ENCODE data around the gene ZNF580.

Gene ZNF580

DNA sequence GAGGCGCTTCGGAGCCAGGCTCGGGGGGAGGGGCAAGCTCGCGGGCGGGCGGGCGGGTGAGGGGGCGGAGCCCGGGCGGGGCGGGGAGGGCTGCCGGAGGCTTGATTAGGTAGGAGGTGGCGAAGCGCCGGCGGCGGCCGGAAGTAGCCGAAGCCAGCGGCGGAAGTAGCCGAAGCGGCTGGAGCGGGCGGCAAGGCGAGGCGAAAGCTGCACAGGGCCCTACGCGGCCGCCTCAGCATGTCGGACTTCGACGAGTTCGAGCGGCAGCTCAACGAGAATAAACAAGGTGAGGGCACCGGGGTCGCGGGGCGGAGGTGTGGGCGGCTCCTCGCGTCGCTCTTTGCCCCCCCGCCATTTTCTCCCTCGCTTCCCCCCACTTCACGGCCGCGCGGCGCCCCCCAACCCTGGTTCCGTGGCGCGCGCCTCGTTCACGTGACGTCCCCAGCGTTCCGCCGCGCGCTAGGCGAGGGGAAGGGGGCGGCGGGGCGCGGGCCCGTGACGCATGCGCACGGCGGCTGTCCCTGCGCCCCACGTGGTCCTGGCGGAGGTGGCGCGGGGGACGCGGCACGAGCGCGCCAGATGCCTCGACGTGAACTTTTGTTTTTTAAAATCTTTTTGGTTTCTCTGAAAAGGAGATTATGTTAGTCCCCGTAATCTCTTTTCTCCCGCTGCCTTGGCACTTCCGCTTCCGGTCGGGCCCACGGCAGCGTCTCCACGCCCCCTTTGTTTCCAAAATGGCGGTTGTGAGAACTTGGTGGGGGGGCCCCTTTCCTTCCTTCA, 14.3 kb downstream of the ZNF580 start, which contains the start of gene U2AF2 (continued):
- TF ChIP-seq, protein P1, sequence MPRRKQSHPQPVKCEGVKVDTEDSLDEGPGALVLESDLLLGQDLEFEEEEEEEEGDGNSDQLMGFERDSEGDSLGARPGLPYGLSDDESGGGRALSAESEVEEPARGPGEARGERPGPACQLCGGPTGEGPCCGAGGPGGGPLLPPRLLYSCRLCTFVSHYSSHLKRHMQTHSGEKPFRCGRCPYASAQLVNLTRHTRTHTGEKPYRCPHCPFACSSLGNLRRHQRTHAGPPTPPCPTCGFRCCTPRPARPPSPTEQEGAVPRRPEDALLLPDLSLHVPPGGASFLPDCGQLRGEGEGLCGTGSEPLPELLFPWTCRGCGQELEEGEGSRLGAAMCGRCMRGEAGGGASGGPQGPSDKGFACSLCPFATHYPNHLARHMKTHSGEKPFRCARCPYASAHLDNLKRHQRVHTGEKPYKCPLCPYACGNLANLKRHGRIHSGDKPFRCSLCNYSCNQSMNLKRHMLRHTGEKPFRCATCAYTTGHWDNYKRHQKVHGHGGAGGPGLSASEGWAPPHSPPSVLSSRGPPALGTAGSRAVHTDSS (tag by site-specific recombination; IDR thresholded peaks at IDR 0.05), result no peak
- TF ChIP-seq SP3 (tag by site-specific recombination; IDR thresholded peaks at IDR 0.05), result peak; percentile 50; the same call in 1 of the 2 replicates
- TF ChIP-seq SP7 (tag by site-specific recombination; IDR thresholded peaks at IDR 0.05), result peak; percentile 73
- no peak for TF ChIP-seq ZNF341 (tag by site-specific recombination; IDR thresholded peaks at IDR 0.05; ENCODE audit: low read depth)
- TF ChIP-seq, protein P2, sequence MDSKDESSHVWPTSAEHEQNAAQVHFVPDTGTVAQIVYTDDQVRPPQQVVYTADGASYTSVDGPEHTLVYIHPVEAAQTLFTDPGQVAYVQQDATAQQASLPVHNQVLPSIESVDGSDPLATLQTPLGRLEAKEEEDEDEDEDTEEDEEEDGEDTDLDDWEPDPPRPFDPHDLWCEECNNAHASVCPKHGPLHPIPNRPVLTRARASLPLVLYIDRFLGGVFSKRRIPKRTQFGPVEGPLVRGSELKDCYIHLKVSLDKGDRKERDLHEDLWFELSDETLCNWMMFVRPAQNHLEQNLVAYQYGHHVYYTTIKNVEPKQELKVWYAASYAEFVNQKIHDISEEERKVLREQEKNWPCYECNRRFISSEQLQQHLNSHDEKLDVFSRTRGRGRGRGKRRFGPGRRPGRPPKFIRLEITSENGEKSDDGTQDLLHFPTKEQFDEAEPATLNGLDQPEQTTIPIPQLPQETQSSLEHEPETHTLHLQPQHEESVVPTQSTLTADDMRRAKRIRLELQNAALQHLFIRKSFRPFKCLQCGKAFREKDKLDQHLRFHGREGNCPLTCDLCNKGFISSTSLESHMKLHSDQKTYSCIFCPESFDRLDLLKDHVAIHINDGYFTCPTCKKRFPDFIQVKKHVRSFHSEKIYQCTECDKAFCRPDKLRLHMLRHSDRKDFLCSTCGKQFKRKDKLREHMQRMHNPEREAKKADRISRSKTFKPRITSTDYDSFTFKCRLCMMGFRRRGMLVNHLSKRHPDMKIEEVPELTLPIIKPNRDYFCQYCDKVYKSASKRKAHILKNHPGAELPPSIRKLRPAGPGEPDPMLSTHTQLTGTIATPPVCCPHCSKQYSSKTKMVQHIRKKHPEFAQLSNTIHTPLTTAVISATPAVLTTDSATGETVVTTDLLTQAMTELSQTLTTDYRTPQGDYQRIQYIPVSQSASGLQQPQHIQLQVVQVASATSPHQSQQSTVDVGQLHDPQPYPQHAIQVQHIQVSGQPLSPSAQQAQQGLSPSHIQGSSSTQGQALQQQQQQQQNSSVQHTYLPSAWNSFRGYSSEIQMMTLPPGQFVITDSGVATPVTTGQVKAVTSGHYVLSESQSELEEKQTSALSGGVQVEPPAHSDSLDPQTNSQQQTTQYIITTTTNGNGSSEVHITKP (tag by site-specific recombination; IDR thresholded peaks at IDR 0.05), result peak; percentile 76; the same call in 1 of the 2 replicates
- peak; percentile 85 for TF ChIP-seq KLF9 (tag by site-specific recombination; IDR thresholded peaks at IDR 0.05; ENCODE audit: low read depth)
- no peak for TF ChIP-seq ZNF707 (tag by site-specific recombination; IDR thresholded peaks at IDR 0.05)
- TF ChIP-seq ZNF585B (tag by site-specific recombination; IDR thresholded peaks at IDR 0.05), result no peak
- peak; percentile 88; the same call in 1 of the 2 replicates for TF ChIP-seq GLI4 (tag by site-specific recombination; IDR thresholded peaks at IDR 0.05)
- TF ChIP-seq ZFP3 (tag by site-specific recombination; IDR thresholded peaks at IDR 0.05; ENCODE audit: low read depth), result no peak
- TF ChIP-seq KLF16 (tag by site-specific recombination; IDR thresholded peaks at IDR 0.05), result no peak
- TF ChIP-seq, protein P3, sequence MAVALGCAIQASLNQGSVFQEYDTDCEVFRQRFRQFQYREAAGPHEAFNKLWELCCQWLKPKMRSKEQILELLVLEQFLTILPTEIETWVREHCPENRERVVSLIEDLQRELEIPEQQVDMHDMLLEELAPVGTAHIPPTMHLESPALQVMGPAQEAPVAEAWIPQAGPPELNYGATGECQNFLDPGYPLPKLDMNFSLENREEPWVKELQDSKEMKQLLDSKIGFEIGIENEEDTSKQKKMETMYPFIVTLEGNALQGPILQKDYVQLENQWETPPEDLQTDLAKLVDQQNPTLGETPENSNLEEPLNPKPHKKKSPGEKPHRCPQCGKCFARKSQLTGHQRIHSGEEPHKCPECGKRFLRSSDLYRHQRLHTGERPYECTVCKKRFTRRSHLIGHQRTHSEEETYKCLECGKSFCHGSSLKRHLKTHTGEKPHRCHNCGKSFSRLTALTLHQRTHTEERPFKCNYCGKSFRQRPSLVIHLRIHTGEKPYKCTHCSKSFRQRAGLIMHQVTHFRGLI (tag by site-specific recombination; IDR thresholded peaks at IDR 0.05), result no peak
- TF ChIP-seq, protein P4, sequence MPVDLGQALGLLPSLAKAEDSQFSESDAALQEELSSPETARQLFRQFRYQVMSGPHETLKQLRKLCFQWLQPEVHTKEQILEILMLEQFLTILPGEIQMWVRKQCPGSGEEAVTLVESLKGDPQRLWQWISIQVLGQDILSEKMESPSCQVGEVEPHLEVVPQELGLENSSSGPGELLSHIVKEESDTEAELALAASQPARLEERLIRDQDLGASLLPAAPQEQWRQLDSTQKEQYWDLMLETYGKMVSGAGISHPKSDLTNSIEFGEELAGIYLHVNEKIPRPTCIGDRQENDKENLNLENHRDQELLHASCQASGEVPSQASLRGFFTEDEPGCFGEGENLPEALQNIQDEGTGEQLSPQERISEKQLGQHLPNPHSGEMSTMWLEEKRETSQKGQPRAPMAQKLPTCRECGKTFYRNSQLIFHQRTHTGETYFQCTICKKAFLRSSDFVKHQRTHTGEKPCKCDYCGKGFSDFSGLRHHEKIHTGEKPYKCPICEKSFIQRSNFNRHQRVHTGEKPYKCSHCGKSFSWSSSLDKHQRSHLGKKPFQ (tag by site-specific recombination; IDR thresholded peaks at IDR 0.05), result no peak
- no peak for TF ChIP-seq ZNF140 (tag by site-specific recombination; IDR thresholded peaks at IDR 0.05)
- TF ChIP-seq HOXC10 (CRISPR knock-in tag; IDR thresholded peaks at IDR 0.05), result no peak
- no peak for TF ChIP-seq ZNF777 (tag by site-specific recombination; IDR thresholded peaks at IDR 0.05; ENCODE audit: borderline replicate concordance)
- TF ChIP-seq ZNF561 (tag by site-specific recombination; IDR thresholded peaks at IDR 0.05; ENCODE audit: borderline replicate concordance), result peak; percentile 88; the same call in 1 of the 2 replicates
- no peak for TF ChIP-seq RBAK (tag by site-specific recombination; IDR thresholded peaks at IDR 0.05)
- TF ChIP-seq KLF1 (tag by site-specific recombination; IDR thresholded peaks at IDR 0.05), result peak; percentile 54; the same call in 1 of the 2 replicates
- TF ChIP-seq, protein P5, sequence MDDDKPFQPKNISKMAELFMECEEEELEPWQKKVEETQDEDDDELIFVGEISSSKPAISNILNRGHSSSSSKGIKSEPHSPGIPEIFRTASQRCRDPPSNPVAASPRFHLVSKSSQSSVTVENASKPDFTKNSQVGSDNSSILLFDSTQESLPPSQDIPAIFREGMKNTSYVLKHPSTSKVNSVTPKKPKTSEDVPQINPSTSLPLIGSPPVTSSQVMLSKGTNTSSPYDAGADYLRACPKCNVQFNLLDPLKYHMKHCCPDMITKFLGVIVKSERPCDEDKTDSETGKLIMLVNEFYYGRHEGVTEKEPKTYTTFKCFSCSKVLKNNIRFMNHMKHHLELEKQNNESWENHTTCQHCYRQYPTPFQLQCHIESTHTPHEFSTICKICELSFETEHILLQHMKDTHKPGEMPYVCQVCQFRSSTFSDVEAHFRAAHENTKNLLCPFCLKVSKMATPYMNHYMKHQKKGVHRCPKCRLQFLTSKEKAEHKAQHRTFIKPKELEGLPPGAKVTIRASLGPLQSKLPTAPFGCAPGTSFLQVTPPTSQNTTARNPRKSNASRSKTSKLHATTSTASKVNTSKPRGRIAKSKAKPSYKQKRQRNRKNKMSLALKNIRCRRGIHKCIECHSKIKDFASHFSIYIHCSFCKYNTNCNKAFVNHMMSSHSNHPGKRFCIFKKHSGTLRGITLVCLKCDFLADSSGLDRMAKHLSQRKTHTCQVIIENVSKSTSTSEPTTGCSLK (tag by site-specific recombination; IDR thresholded peaks at IDR 0.05), result no peak
- TF ChIP-seq ZNF391 (tag by site-specific recombination; IDR thresholded peaks at IDR 0.05; ENCODE audit: borderline replicate concordance, low read depth), result peak; percentile 80; the same call in 1 of the 2 replicates
- TF ChIP-seq SP2 (tag by site-specific recombination; IDR thresholded peaks at IDR 0.05), result peak; percentile 33; the same call in 1 of the 2 replicates
- peak; percentile 66 for TF ChIP-seq KLF8 (tag by site-specific recombination; IDR thresholded peaks at IDR 0.05)
- TF ChIP-seq ZNF221 (tag by site-specific recombination; IDR thresholded peaks at IDR 0.05; ENCODE audit: borderline replicate concordance), result no peak; the same call in 1 of the 2 replicates
- TF ChIP-seq ZNF366 (tag by site-specific recombination; conservative IDR thresholded peaks at IDR 0.05), result 0 out of 2 replicates have a peak, but pooled peaks have one; percentile 23
- no peak for TF ChIP-seq ZNF747 (tag by site-specific recombination; IDR thresholded peaks at IDR 0.05)
- TF ChIP-seq YY1 (tag by site-specific recombination; IDR thresholded peaks at IDR 0.05), result peak; percentile 24; the same call in 1 of the 2 replicates
- TF ChIP-seq, protein P6, sequence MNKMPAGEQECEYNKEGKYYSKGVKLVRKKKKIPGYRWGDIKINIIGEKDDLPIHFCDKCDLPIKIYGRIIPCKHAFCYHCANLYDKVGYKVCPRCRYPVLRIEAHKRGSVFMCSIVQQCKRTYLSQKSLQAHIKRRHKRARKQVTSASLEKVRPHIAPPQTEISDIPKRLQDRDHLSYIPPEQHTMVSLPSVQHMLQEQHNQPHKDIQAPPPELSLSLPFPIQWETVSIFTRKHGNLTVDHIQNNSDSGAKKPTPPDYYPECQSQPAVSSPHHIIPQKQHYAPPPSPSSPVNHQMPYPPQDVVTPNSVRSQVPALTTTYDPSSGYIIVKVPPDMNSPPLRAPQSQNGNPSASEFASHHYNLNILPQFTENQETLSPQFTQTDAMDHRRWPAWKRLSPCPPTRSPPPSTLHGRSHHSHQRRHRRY (tag by site-specific recombination; IDR thresholded peaks at IDR 0.05), result peak; percentile 89; the same call in 1 of the 2 replicates

Data from HEK293 (cell line).